AG04449 (cell line): ENCODE results near the gene FCRL6.

Experiments used
- CTCF ChIA-PET: fragments of 350-600 bp; formaldehyde crosslinking; extraction: SDS; loops from one replicate; lab custom pipeline; 2021; ENCODE audit warnings: antibody characterized with exemption; lab: Yijun Ruan, JAX
- POLR2A ChIA-PET: fragments of 400-600, 350-600 bp; formaldehyde crosslinking; extraction: SDS; loops from one replicate; lab custom pipeline; 2020; ENCODE audit warnings: antibody characterized with exemption, inconsistent platforms; lab: Yijun Ruan, JAX
- DNase-seq: peaks from one replicate; pipeline ENCODE4 v3.0.0-alpha.2; 2010; ENCODE audit warnings: low read depth, low spot score
- H3K4me3 ChIP-seq: 2 replicates; pipeline ENCODE4 v1.5.1; 2011; ENCODE audit warnings: low read depth, mild to moderate bottlenecking, control low read depth, low read length
- CTCF ChIP-seq: IDR thresholded peaks from one replicate; pipeline ENCODE4 v1.5.1; 2011; ENCODE audit warnings: mild to moderate bottlenecking, moderate library complexity, low read length, control low read depth, inconsistent platforms; ENCODE audit not compliant: insufficient read depth; ENCODE audit errors: missing control alignments

FCRL6 gene

DNA sequence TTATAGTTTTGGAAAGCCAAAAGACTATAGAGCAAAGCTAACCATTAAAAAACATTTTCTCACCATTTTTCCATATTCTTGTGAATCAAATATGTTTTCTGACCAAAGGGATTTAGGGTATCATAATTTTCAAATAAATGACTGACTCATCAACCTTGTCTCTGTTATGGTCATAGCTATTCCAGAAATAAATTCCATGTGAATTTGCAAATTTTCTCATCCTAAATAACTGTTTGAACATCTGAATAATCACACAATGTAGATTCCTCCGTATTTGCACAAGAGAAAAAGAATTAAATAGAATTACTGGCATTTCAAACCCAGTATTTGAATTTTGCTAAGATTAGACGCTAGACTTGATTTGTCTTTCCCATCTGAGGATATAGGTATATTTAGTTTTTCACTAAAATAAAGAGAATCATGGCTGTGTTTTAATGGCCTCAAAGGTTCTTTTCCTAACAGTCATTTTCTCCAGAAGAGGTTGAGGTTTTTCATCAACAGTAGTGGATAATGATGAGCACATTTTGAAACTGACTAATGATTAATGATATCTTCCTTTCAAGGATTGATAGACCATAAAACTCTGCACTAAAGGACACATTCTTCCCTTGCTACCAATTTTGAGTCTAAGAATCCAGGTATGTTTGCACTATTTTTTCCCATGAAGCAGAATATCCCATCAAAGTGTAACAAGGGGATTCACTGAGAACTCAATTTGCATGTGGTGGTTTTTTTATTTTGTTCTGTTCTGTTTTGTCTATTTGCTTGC is 30.8 kb upstream of the FCRL6 start:
- ChIA-PET POLR2A (no interaction called here), CTCF (interaction anchor here (1.1 kb wide), 1 partner anchor 8 kb away, joined by 4 read pairs; no protein-coding TSS in a partner anchor)
- no peak for TF ChIP-seq CTCF

DNA sequence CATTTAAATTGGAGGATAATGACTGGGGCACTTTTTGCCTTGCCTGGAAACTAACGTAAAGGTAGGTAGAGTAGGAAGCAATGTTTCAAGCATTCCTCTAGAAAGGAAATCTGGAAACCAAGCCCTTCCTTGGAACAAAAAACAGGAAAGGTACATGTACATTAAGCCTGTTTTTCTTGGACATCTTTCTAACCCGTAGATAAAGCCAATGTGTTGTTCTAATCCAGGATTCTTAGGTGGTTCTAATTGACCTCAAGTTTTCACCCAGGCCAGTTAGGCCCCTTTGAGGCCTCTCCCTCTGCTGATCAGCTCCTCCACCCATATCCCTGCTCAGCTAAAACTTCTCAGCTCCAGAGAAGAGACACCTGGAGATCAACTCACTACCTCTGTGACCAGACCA is 27.7 kb upstream of the FCRL6 start:
- CTCF ChIA-PET = interaction anchor here (2.6 to 2.7 kb wide), 2 partner anchors 117 to 560 kb away, joined by 11 read pairs; no protein-coding TSS in a partner anchor

More for the DNA sequence above, 30.8 kb upstream of the FCRL6 start:
- no peak overlapping the region for H3K4me3 ChIP-seq
- no peak for DNase-seq

DNA sequence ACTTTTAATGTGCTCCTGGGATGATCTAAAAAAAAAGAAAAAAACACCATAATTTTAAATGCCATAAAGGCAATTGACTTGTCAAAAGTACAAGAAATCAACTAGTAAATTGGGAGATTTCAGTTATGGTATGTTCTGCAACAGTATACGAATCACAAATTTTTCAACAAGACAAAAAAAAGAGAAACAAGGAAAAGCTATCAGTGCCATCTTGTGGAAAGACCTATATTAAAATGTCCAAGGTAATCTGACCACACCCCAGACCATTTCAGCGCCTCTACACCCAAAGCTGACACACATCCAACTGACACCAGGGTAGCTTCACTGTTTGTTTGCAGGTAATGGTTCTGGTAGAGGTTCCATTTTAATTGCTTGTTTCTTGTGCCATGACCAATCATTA is 26.4 kb upstream of the FCRL6 start:
- ChIA-PET CTCF (interaction anchor here (0.6 to 5.3 kb wide), 10 partner anchors 9 to 641 kb away, joined by 3 to 72 read pairs (median 3); no protein-coding TSS in a partner anchor), POLR2A (no interaction called here)
- no peak for DNase-seq
- TF ChIP-seq CTCF = no peak
- H3K4me3 ChIP-seq = no peak overlapping the region

More for the DNA sequence above, 27.7 kb upstream of the FCRL6 start:
- TF ChIP-seq CTCF = no peak
- POLR2A ChIA-PET = no interaction called here
- H3K4me3 ChIP-seq = no peak overlapping the region
- no peak for DNase-seq

GRCh38 chr1:159778266-159778665 is 23.9 kb upstream of the FCRL6 start:
- H3K4me3 ChIP-seq = no peak overlapping the region
- POLR2A ChIA-PET = no interaction called here
- CTCF ChIA-PET = interaction anchor here (1.2 to 5.3 kb wide), 13 partner anchors 8 to 618 kb away, joined by 3 to 72 read pairs (median 4); no protein-coding TSS in a partner anchor
- DNase-seq = no peak
- TF ChIP-seq CTCF = no peak

- DNase-seq = no peak
- ChIA-PET CTCF (interaction anchor here (0.6 to 5.3 kb wide), 7 partner anchors 9 to 228 kb away, joined by 3 to 72 read pairs (median 4); no protein-coding TSS in a partner anchor), POLR2A (no interaction called here)
- no peak overlapping the region for H3K4me3 ChIP-seq
- no peak for TF ChIP-seq CTCF
Observed at GRCh38 chr1:159779403-159779851, 22.7 kb upstream of the FCRL6 start.
